Ammon's horn (tissue), 1 donor: ENCODE data around the gene MAP2K6.

Source experiments
- DNase-seq: peaks from one replicate; pipeline ENCODE4 v3.0.0-alpha.2; 2016; ENCODE audit warnings: low spot score

Gene MAP2K6

DNA sequence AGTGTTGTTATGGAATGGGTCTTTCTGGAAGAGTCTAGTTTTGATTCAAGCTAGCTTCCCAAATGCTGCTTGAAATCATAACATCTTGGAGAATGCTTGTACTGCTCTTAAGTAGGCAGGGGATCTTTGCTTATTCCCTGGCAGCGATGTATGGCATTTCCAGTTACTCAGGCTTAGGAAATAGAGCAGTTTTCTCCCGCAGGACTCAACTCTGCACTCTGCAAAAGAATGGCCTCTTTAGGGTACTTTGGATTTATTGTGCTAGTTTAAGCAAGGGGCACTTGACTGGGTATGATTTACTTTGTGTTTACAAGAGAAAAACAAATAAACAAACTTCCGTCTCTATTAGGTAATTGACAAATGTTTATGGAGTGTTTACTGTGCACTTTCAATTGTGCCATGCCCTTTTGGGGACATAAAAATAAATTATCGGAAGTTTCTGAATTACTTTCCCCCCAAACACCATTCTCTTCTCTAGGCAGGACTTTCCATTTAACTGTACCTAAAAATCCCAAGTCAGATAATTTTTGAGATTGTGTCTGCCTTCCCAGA lies 164.0 kb downstream of the MAP2K6 start:
- no peak for DNase-seq

- DNase-seq = no peak
Measured at GRCh38 chr17:69579961-69580677, 165.6 kb downstream of the MAP2K6 start.

DNA sequence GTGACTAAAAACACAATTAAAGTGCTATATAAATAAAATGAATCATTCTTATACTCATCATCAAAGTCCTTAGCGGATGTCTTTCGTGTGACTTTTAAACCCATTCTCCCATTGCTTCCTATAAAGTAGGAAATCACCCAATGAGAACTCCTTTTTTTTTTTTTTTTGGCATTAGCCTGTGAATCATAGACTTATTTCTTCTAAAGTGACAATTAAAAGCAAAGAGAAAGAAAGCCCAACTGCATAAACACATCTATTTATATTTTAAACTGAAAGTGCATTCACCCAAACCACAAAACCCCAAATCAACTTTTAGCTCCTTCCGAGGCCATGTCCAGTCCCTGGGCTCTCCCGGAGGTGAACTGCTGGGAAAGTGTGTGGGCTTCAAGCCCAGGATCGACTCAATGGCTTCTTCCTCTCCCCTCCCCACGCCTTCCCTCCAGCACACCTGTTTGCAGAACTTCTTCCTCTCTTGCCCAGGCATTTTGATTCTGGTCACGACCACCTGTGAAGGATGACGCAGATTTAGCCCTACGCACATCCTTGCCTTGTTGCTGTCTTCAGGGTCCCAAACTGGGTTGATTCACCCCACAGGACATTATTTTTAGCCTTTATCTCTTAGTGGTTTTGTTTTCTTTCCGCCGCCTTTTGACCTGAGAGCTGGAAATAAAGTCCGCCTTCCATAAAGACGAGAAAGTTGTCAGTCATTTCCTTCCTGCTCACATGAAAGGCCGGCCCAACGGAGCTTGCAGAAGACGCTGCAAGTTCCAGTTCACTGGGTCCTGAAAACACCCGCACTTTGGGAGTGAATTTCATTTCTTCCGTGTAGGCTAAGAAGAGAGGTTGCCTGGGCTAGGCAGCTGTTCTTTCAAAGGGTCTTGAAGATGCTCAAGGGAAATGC lies 166.8 kb downstream of the MAP2K6 start:
- DNase-seq = no peak

DNA sequence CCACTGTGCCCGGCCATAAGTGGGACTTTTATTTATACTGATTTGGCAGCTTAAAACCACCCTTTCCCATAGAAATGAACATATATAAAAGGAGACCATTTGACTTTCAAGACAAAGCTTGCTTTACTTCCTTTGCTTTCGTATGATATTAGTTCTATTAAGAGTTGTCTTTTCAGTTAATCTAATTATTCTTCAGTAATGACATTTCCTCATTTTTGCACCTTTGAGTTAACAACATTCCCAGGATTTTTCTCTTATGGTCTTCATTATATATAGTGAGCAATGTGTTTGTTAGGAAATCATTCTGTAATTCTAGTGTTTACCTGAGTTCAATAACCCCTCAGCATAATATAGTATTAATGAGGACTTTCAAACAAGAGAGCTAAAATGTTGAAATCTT lies 173.8 kb downstream of the MAP2K6 start:
- DNase-seq = no peak

GRCh38 chr17:69588827-69589239 lies 174.3 kb downstream of the MAP2K6 start:
- no peak for DNase-seq

GRCh38 chr17:69590671-69591070 lies 176.2 kb downstream of the MAP2K6 start:
- DNase-seq = no peak

DNA sequence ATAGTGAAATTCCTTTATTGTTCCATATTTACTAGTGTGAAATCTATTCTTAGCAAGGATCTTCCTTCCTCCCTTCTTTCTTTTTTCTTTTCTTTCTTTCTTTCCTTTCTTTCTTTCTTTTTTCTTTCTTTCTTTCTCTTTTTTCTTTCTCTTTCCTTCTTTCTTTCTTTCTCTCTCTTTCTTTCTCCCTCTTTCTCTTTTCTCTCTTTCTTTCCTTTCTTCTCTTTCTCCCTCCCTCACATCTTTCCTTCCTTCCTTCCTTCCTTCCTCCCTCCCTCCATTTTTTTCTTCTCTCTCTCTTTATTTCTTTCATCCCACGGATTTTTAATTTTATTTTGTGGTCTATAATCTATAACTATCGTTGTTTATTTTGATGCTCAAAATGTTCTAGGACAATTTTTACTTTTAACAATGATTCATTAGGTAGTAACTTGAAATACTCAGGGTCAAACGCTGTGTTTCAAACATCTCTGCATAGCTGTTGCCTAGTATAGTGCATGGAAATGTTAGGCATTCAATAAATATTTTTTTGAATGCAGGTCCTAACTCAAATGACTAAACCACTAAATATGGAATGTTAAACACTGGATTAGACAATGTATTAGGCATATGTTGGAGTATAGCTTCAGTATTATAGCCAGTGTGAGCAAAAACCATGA lies 178.3 kb downstream of the MAP2K6 start:
- DNase-seq = no peak

DNA sequence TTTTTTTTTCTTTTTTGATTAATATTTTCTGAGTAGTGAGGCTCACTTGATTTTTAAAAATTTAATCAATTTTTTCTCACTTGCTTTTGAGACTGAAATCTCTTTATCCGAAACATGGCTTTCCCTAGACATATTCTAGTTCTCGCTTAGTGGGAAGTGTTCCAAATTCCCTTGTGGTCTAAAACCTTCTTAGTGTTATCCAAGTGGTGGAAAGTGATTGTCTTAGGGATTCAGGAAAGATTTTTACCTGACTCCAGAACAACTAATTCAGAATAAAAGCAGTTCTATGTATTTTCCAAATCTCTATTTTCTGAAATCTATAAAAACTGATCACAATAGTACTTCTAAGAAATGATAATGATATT lies 178.8 kb downstream of the MAP2K6 start:
- DNase-seq = no peak

DNA sequence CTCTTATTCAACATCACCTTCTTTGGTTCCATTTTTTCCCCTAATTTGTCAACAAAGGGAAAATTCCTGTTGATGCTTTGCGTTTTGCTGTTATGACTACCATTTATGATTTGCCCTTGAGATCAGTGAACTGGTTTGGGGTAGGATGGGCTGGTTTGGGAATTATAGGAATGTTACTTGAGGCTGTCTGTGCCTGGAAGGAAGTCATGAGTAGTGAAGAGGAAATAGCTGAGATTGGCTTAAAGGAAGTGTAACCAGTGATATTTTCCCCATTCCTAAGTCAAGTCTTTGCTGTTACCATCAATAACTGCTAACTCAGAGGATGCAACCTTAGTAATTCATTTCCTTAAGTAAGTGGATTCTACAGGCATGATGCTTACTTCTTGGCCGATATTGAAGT lies 179.2 kb downstream of the MAP2K6 start:
- DNase-seq = no peak

GRCh38 chr17:69594641-69595040 lies 180.1 kb downstream of the MAP2K6 start:
- no peak for DNase-seq

- no peak for DNase-seq
Measured at GRCh38 chr17:69596141-69596540, 181.6 kb downstream of the MAP2K6 start.

DNA sequence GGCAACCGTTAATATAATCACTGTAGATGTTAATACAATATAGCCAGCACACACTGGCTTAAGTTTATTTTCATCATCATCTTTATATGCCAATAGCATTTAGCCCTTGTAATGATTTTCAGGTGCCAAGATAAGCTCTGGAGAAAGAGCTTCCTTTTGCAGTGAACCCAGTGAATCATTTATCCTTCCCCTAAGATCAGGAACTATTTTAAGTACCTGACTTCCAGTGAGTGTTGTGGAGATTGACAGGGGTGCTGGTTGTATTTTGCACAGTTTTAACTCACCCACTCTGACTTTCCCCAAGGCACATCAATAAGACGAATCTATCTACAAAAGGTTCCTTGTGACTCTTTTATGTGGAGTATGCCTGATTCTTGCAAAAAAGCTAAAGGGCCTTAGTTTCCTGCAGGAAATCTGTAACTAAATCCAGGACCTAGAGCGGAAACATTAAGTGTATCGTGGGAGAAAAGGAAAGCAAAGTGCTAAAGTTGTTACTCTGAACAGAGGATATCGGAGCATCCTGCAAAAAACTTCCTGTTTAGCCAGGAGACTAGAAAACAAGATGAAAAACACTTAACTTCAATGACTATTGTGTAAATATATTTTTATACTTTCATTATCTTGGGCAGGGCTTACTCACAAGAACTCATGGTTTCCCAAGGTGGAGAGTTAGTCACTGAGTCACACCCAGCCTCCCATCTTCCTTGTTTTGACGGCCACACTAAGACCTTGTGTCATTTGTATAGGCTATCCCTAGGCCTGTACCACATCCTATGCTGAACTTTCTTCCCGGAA lies 183.6 kb downstream of the MAP2K6 start:
- no peak for DNase-seq

- DNase-seq = no peak
Measured at GRCh38 chr17:69602972-69603371, 188.5 kb downstream of the MAP2K6 start.
